Neural cell (in vitro differentiated cells): ENCODE results near the gene SNX24. TPM values are rescaled to one million over a fixed set of nuclear protein-coding genes. Genes with fewer than 3 reads are reported as not detected.

Source experiments
- H2AFZ ChIP-seq: fragments of 200-600, 300-800 bp; sonication (generic), shearing (Covaris generic); 2 replicates; pipeline ENCODE4 v1.6.0; 2014; ENCODE audit warnings: low read depth, mild to moderate bottlenecking, antibody characterized with exemption, low read length, moderate library complexity
- H3F3A ChIP-seq: fragments of 200-600 bp; shearing (Covaris generic); 2 replicates; pipeline ENCODE4 v1.6.1; 2016; ENCODE audit warnings: mild to moderate bottlenecking, moderate library complexity, mixed read lengths, antibody characterized with exemption, low read length; ENCODE audit not compliant: insufficient read depth, poor library complexity, severe bottlenecking
- H3K27ac ChIP-seq: fragments of 200-600, 300-800 bp; sonication (generic), shearing (Covaris generic); 2 replicates; pipeline ENCODE4 v1.5.1; 2014; ENCODE audit warnings: mild to moderate bottlenecking, low read length, moderate library complexity
- H3K27me3 ChIP-seq: fragments of 300-800, 200-600 bp; sonication (generic), shearing (Covaris generic); 2 replicates; pipeline ENCODE4 v1.6.0; 2014; ENCODE audit warnings: mild to moderate bottlenecking, low read depth, low read length, moderate library complexity; ENCODE audit not compliant: insufficient read depth
- H3K36me3 ChIP-seq: fragments of 300-800, 200-600 bp; sonication (generic), shearing (Covaris generic); 2 replicates; pipeline ENCODE4 v1.5.1; 2014; ENCODE audit warnings: mild to moderate bottlenecking, antibody characterized with exemption, low read length, moderate library complexity; ENCODE audit not compliant: insufficient read depth
- H3K4me2 ChIP-seq: fragments of 300-800, 200-600 bp; sonication (generic), shearing (Covaris generic); 2 replicates; pipeline ENCODE4 v1.6.0; 2014; ENCODE audit warnings: mild to moderate bottlenecking, low read length
- H3K4me3 ChIP-seq: fragments of 300-800, 200-600 bp; sonication (generic), shearing (Covaris generic); 2 replicates; pipeline ENCODE4 v1.5.1; 2014; ENCODE audit warnings: mild to moderate bottlenecking, low read length, moderate library complexity
- H3K79me2 ChIP-seq: fragments of 200-600 bp; shearing (Covaris generic); replicated peaks from 2 replicates; pipeline ENCODE4 v1.6.0; 2014; ENCODE audit warnings: mild to moderate bottlenecking, low read length, moderate library complexity; ENCODE audit not compliant: insufficient read depth
- H3K9ac ChIP-seq: fragments of 300-800, 200-600 bp; sonication (generic), shearing (Covaris generic); 2 replicates; pipeline ENCODE4 v1.6.1; 2016; ENCODE audit warnings: mild to moderate bottlenecking, low read length, mixed read lengths
- H3K9me2 ChIP-seq: fragments of 200-600 bp; shearing (Covaris generic); 2 replicates; pipeline ENCODE4 v1.6.1; 2016; ENCODE audit warnings: mild to moderate bottlenecking, low read length, mixed read lengths; ENCODE audit not compliant: insufficient read depth
- H3K9me3 ChIP-seq: fragments of 200-600, 300-800 bp; sonication (generic), shearing (Covaris generic); 2 replicates; pipeline ENCODE4 v1.6.1; 2016; ENCODE audit warnings: mild to moderate bottlenecking, mixed run types, low read length, moderate library complexity, mixed read lengths
- H4K20me1 ChIP-seq: fragments of 200-600 bp; shearing (Covaris generic); 2 replicates; pipeline ENCODE4 v1.6.1; 2016; ENCODE audit warnings: mild to moderate bottlenecking, mixed run types; ENCODE audit not compliant: insufficient read depth
- EP300 ChIP-seq: fragments of 450-650 bp; conservative IDR thresholded peaks from 2 replicates; pipeline ENCODE4 v1.6.1; 2014; ENCODE audit warnings: antibody characterized with exemption, mild to moderate bottlenecking, moderate library complexity; ENCODE audit not compliant: poor library complexity, severe bottlenecking
- EZH2 ChIP-seq: fragments of 200-600, 300-800 bp; shearing (Covaris generic), sonication (generic); IDR thresholded peaks from 2 replicates; pipeline ENCODE4 v1.6.1; 2014; ENCODE audit warnings: antibody characterized with exemption, low read length, borderline replicate concordance, mild to moderate bottlenecking; ENCODE audit not compliant: insufficient read depth, poor library complexity, severe bottlenecking
- MXI1 ChIP-seq: fragments of 450-650 bp; conservative IDR thresholded peaks from 2 replicates; pipeline ENCODE4 v1.6.1; 2014; ENCODE audit warnings: antibody characterized with exemption, mild to moderate bottlenecking; ENCODE audit not compliant: poor library complexity, severe bottlenecking
- POLR2AphosphoS5 ChIP-seq: IDR thresholded peaks from 2 replicates; pipeline ENCODE4 v1.6.1; 2012
- RAD21 ChIP-seq: fragments of 450-650 bp; conservative IDR thresholded peaks from 2 replicates; pipeline ENCODE4 v1.6.1; 2014; ENCODE audit warnings: antibody characterized with exemption, mild to moderate bottlenecking, moderate library complexity
- SMC3 ChIP-seq: fragments of 450-650 bp; conservative IDR thresholded peaks from 2 replicates; pipeline ENCODE4 v1.6.1; 2014; ENCODE audit warnings: antibody characterized with exemption, mild to moderate bottlenecking, moderate library complexity; ENCODE audit not compliant: poor library complexity
- TAF1 ChIP-seq: IDR thresholded peaks from 2 replicates; pipeline ENCODE4 v1.6.1; 2012; ENCODE audit warnings: low read depth
- polyA plus RNA-seq: library from polyadenylated mRNA; depleted of rRNA; stranded (reverse); fragments of >200 nt; gene quantifications from 2 replicates; pipeline ENCODE4 v1.2.3, GENCODE V29; 2014
- TF ChIP-seq, protein P1 (sequence below): fragments of 450-650 bp; IDR thresholded peaks from 2 replicates; pipeline ENCODE4 v1.5.1; 2014; ENCODE audit warnings: antibody characterized with exemption, mild to moderate bottlenecking, moderate library complexity; ENCODE audit not compliant: poor library complexity, severe bottlenecking
- TF ChIP-seq, protein P2 (sequence below): IDR thresholded peaks from 2 replicates; pipeline ENCODE4 v1.6.1; 2012; ENCODE audit warnings: borderline replicate concordance

Gene SNX24
- polyA plus RNA-seq, 1 donor from 2014 or later = 12.8 TPM

DNA sequence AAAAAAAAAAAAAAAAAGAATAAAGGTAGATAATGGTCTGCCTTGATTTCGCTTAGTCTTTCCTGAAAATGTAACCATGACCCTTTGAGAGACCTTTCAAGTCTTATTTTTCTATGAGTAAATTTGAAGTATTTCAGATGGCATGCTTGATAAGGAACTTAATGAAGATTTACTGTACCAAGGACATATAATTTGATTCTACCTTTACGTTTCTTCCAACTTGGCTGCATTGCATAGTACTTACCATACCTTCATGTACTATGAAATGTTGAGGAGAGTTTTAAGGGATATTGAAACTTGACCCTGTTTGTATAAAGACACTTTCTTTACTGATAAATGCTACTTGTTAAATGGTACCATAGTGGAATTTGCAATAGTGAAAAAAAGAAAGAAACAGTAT, 35.0 kb upstream of the SNX24 start:
- Histone ChIP-seq H3K79me2 (no peaks in the 10 kb centered on the region), H3K27me3 (no peaks in the 10 kb centered on the region), H3K9ac (no peak overlapping the region), H3F3A (no peaks in the 10 kb centered on the region), H3K9me2 (peaks cover 4% of the 10 kb centered on the region), H3K4me3 (no peak overlapping the region), H3K9me3 (no peaks in the 10 kb centered on the region), H3K4me2 (no peak overlapping the region), H4K20me1 (no peaks in the 10 kb centered on the region), H3K36me3 (no peaks in the 10 kb centered on the region), H2AFZ (no peak overlapping the region), H3K27ac (no peak overlapping the region)
- no peak for TF ChIP-seq POLR2AphosphoS5
- no peak for TF ChIP-seq TAF1
- TF ChIP-seq MXI1 = no peak
- TF ChIP-seq, protein P1, sequence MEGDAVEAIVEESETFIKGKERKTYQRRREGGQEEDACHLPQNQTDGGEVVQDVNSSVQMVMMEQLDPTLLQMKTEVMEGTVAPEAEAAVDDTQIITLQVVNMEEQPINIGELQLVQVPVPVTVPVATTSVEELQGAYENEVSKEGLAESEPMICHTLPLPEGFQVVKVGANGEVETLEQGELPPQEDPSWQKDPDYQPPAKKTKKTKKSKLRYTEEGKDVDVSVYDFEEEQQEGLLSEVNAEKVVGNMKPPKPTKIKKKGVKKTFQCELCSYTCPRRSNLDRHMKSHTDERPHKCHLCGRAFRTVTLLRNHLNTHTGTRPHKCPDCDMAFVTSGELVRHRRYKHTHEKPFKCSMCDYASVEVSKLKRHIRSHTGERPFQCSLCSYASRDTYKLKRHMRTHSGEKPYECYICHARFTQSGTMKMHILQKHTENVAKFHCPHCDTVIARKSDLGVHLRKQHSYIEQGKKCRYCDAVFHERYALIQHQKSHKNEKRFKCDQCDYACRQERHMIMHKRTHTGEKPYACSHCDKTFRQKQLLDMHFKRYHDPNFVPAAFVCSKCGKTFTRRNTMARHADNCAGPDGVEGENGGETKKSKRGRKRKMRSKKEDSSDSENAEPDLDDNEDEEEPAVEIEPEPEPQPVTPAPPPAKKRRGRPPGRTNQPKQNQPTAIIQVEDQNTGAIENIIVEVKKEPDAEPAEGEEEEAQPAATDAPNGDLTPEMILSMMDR = no peak
- TF ChIP-seq RAD21 = no peak
- TF ChIP-seq, protein P2, sequence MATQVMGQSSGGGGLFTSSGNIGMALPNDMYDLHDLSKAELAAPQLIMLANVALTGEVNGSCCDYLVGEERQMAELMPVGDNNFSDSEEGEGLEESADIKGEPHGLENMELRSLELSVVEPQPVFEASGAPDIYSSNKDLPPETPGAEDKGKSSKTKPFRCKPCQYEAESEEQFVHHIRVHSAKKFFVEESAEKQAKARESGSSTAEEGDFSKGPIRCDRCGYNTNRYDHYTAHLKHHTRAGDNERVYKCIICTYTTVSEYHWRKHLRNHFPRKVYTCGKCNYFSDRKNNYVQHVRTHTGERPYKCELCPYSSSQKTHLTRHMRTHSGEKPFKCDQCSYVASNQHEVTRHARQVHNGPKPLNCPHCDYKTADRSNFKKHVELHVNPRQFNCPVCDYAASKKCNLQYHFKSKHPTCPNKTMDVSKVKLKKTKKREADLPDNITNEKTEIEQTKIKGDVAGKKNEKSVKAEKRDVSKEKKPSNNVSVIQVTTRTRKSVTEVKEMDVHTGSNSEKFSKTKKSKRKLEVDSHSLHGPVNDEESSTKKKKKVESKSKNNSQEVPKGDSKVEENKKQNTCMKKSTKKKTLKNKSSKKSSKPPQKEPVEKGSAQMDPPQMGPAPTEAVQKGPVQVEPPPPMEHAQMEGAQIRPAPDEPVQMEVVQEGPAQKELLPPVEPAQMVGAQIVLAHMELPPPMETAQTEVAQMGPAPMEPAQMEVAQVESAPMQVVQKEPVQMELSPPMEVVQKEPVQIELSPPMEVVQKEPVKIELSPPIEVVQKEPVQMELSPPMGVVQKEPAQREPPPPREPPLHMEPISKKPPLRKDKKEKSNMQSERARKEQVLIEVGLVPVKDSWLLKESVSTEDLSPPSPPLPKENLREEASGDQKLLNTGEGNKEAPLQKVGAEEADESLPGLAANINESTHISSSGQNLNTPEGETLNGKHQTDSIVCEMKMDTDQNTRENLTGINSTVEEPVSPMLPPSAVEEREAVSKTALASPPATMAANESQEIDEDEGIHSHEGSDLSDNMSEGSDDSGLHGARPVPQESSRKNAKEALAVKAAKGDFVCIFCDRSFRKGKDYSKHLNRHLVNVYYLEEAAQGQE = no peak
- TF ChIP-seq EP300 = no peak
- TF ChIP-seq SMC3 = no peak
- TF ChIP-seq EZH2 = no peak

DNA sequence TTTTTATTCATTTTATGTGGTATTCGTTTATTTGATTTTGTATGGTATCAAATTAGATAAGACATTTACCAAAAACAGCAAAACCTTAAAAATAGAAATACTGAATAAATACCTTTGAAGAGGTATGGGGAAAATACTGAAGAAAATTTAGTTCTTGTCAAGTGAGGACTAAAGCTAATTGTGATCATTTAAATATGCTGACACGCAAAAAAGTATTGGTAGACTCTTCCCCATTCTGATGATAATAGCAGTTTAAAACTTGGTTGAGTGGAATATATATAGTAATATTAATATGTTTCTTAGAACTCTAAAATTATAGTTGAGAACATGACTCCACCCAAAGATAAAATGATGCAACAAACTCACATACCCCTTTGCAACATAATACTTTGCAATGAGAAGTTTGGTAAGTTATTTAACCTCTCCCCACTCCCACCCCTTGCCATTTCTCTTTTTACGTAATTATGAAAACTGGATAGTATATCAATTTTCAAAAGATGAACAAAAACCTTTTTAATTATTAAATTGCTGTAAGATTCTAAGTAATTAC, 30.1 kb upstream of the SNX24 start:
- Histone ChIP-seq H3K9ac (no peak overlapping the region), H3K4me2 (no peak overlapping the region), H3K79me2 (no peaks in the 10 kb centered on the region), H3K36me3 (no peaks in the 10 kb centered on the region), H3K9me3 (no peaks in the 10 kb centered on the region), H3K4me3 (no peak overlapping the region), H3K9me2 (no peaks in the 10 kb centered on the region), H3K27me3 (no peaks in the 10 kb centered on the region), H4K20me1 (no peaks in the 10 kb centered on the region), H3F3A (no peaks in the 10 kb centered on the region), H2AFZ (no peak overlapping the region), H3K27ac (no peak overlapping the region)
- TF ChIP-seq EP300 = no peak
- TF ChIP-seq TAF1 = no peak
- TF ChIP-seq, protein P1 = no peak
- no peak for TF ChIP-seq EZH2
- TF ChIP-seq MXI1 = no peak
- TF ChIP-seq RAD21 = no peak
